HG03045 (cell line): ENCODE measurements around the gene KCNB1.

Experiments used
- ATAC-seq: cut with Tn5 transposase; IDR thresholded peaks from one replicate; pipeline ENCODE4 v1.9.1; 2021; ENCODE audit warnings: mild to moderate bottlenecking, moderate library complexity; ENCODE audit not compliant: unreplicated experiment

Gene KCNB1

DNA sequence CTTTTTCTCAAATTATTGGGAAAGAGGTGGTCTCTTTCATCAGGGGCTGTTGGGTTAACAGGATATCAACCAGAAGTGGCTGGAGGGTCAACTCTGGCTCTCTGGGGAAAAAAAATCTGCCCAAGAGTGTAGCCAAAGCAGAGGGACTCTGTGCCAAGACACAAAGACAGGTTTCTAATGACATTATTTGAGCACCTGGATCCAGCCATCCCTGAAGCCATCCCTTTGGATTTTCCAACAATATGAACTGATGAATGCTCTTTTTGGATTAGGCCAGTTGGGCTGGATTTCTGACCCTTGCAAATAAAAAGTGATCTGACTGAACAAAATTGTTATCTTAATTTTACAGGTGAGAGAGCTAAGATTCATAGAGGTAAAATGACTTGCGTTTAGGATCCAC lies 88.7 kb downstream of the KCNB1 start:
- no peak for ATAC-seq

- no peak for ATAC-seq
Observed at GRCh38 chr20:49392745-49393144, 89.7 kb downstream of the KCNB1 start.

- ATAC-seq = no peak
Observed at GRCh38 chr20:49391404-49392245, 90.8 kb downstream of the KCNB1 start.

GRCh38 chr20:49389854-49390253 lies 92.6 kb downstream of the KCNB1 start:
- no peak for ATAC-seq

- no peak for ATAC-seq
Observed at GRCh38 chr20:49388744-49389143, 93.7 kb downstream of the KCNB1 start.

- no peak for ATAC-seq
Observed at GRCh38 chr20:49387581-49387939, 94.9 kb downstream of the KCNB1 start.

DNA sequence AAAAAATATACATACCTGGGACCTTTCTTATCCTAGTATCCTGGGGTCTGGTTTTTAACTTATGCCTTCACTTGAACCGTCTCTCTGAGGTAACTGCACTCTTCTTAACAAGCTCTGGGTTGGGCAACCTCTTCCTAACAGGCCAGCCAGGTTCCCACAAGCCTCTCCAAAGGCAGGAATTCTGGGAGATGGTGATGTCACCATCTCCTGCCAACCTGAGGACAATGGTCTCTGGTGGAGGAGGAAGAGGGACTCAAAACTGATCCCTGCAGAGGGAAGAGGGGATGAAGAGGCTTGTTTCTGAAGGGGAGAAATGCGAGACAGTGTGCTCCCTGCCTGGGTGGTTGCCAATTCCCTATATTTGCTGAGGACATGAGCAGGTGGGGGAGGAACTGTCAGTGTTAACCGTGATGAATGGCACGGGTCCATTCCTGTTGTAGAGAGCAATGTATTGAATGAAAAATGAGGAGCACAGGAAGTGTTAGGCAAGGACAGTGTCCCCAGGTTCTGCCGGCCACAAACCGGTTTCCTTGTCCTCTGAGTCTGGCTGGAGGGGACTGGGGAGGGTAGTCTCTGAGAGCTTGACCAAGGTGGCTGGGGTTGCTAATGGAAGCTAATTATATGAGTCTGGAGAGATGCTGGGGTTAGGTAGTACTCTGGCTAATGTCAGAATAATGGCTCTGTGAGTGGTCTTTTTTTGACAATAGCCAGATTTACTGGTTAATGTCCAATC lies 95.5 kb downstream of the KCNB1 start:
- ATAC-seq = no peak

DNA sequence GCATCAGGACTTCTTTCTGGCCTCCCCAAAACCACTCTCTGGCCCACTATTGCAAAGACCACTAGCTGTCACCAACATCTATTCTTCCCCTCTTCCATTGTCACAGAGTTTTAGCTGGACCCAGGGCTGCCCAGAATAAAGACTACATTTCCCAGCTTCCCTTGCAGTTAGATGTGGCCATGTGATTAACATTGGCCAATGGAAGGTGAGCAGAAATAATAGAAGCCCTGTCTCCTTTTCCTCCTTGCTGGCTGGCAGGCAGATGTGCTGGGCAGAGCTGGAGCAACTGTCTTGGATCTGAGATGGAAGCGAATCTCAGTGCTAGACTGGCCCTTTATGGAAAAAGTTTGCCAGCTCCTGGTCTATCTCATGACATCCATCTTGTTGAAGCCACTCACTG lies 97.0 kb downstream of the KCNB1 start:
- no peak for ATAC-seq

DNA sequence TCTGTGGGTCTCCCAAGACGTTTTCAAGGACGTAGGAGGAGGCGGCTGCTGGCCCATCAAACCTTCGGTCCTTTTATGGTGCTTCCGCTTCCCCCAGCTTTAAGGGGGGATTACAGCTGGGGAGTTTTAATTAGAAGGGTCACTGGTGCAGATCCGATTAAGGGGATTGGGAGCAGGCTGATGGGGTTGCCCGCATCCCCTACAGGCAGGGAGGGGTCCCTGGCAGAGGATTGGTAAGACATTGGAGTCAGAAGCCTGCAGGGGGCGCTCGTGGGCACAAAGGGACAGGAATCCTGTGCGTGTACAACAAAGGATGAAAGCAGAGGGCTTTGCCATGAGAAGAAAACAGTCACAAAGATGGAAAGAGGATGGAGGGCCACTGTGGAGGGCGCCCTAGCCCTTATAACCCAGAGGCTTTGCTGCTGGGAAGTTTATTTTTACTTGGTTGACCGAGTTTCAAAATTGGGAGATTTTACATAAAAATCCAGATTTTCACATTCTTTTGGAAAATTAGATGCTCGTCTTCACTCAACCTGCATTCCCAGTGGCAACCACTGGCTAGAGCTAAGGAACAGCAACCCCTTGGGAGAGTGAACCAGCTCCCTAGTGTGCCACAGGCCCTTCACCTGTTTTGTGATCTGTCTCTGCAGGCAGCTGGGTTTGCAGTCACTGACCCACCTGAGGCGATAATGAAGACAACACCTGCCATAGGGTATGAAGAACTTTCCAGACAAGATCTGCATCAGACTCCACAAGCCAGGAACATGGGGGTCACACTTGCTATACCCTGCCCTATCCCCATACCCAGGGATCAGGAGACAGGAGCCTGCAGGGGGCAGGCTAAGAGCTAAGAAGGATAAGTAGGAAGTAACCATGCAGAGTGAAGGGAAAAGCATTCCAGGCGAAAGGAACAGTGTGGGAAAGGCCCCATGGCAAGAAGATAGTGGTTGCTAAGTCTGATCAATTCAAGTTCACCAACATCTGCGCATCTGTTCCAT lies 97.7 kb downstream of the KCNB1 start:
- no peak for ATAC-seq

DNA sequence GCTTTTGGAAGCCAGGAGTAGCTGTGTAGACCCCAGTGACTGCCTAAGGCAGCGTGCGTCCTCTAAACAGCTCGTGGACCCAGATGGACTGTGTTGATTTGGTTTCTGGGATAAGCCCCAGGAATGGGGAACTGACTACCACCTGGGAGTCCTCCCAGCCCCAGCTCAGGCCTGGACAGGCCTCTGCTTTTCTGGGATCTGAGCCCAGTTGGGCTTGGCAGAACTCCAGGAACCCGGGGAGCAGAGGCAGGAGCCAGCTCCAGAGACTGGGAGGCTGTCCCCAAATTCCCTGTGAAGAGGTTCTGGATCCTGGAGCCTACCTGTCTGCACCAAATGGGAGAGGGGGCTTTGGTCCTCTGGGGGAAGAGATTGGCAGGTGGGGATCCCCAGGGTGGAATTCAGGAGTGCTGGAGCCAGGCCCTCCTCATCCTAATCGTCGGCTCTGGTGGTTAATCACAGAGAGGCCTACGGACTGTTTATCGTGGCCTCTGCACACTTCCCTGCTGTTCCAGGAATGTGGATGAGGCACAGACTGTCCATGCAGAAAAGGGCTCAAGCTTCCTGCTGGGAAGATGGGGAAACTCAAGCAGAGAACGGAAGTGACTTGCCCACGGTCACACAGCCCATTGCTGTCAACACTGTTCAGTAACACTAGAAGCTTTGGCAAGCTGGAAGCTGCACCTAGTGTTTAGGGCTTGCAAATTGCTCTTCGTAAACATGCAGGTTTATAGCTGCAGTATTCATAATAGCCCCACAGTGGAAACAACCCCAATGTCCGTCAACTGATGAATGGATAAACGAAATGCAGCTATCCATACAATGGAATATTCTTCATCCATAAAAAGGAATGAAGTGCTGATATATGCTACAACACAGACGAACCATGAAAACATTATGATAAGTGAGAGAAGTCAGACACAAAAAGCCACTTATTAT lies 100.6 kb downstream of the KCNB1 start:
- ATAC-seq = no peak

DNA sequence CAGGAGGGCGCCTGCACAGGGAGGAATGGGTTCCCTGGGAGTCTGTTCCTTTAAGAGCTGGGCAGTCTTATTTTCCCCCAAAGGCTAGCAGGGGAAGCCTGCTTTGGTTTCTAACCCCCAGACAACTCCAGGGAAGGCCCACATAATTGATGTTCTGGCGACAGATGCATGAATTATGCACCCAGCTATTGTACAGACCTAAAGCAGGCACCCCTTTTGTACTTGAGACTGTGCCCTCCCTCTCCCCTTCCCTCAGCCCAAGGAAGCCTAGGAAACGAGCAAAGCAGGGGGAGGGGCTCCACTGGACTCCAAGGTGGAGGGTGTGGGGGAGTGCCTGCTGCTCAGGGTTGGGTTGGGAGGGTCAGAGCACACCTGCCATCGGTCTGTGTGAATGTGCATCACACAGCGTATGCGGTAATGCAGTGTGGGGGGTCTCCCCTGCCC lies 102.1 kb downstream of the KCNB1 start:
- no peak for ATAC-seq

GRCh38 chr20:49379338-49379737 lies 103.1 kb downstream of the KCNB1 start:
- ATAC-seq = no peak

DNA sequence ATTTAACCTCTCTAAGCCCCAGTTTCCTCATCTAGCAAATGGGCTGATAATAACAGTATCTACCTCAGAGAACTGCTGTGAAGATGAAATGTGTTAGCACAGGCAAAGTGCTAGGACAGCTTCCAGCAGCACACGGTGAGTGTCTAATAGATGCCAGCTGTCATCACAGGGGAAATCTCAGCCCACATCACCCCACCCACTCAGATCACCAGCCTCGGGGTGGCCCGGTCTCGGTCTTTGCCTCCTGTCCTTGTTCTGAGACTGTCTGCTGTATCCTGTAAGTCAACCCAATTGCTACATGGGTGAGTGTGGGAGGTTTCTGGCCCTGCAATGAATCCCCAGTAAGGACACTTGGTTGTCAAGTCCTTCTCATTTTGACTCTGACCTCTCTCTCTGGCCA lies 105.1 kb downstream of the KCNB1 start:
- ATAC-seq = no peak

DNA sequence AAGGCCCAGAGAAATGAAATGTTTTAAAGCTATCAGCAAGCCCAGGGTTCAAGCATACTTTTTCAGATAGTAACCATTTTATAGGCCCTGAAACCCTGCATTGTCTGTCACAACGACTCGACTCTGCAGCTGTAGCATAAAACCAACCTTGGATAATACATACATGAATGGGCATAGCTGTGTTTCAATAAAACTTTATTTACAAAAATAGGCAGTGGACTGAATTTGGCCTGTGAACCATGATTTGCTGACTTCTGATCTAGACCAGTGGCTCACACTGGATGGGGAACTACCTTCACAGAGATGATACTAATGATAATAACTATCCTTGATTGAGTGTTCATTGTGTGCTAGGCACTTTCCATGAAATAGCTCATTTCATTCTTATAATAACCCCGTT lies 107.3 kb downstream of the KCNB1 start:
- no peak for ATAC-seq

DNA sequence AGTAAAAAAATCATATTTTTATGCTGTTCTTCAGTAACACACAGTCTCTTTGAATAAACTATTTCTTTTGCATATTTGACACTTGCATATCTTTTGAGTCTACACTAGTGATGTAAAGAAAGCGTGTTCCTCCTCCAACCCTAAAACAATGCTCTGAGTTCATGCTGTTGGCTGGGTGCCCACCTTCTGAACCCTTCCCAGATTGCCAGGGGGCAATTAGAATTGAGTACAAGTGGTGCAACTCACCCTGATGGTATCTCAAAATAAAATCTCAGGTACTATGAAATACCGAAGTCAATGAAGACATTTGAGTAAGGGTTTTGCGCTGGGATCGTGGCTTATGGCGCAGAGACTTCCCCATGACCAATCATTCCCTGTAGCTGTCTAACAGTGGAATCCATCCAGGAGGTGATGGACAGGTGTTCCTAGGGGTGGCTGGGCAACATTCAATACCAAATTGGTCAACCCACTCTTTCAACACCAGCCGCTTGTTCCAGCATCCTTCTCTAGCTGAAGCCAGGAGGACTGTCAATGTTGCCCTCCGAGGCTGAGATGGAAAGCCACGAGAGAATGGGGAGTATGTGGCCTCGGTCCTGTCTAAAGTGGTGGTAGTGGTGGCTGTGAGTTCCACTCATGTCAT lies 110.3 kb downstream of the KCNB1 start:
- no peak for ATAC-seq

- ATAC-seq = no peak
Observed at GRCh38 chr20:49368596-49368995, 113.9 kb downstream of the KCNB1 start.

GRCh38 chr20:49367113-49367512 lies 115.4 kb downstream of the KCNB1 start:
- no peak for ATAC-seq

DNA sequence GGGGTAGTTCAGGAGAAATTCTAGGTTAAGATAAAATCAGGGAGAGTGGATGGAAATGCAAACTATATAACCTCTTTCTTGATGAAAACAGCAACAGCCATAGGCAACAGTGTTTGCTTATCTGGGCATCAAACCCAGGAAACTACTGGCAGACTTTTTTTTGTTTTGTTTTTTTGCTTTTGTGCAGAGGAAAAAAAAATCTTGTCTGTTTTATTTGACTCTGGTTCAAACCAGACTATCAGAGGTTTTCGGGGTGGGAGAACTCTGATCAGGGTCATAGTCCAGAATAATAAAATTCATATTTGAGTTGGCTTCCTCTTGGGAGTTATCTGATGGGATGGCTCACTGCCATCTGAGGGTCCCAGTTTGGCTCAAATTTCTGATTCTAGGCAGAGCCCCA lies 115.8 kb downstream of the KCNB1 start:
- no peak for ATAC-seq

GRCh38 chr20:49361862-49362660 lies 120.4 kb downstream of the KCNB1 start:
- ATAC-seq = no peak
